Spleen (tissue), 11 donors: ENCODE data around the gene ZXDC. TPM values are rescaled to one million over a fixed set of nuclear protein-coding genes. Genes with fewer than 3 reads are reported as not detected.

Experiments used
- DNase-seq: peaks from one replicate; pipeline ENCODE4 v3.0.0-alpha.2; 2020
- H3K27ac ChIP-seq, 8 donors: fragments of 200-600 bp; sonication (generic) in 7 of 8; 1 replicate in 4 of 8; 2 replicates in 4 of 8; pipeline versions ENCODE4 v1.5.0 to v1.8.0; 2016 to 2021; ENCODE audit warnings: inconsistent platforms in 4 of 8, mild to moderate bottlenecking in 4 of 8, moderate library complexity in 1 of 8
- H3K27me3 ChIP-seq, 7 donors: fragments of 200-600 bp; sonication (generic) in 6 of 7; replicated peaks in 1 of 7; 1 replicate in 4 of 7; 2 replicates in 3 of 7; pipeline versions ENCODE4 v1.5.0 to v1.8.0; 2016 to 2021; ENCODE audit warnings: inconsistent platforms in 3 of 7, mild to moderate bottlenecking in 1 of 7
- H3K36me3 ChIP-seq, 6 donors: fragments of 200-600 bp; sonication (generic) in 5 of 6; 1 replicate in 4 of 6; 2 replicates in 2 of 6; pipeline versions ENCODE4 v1.5.0 to v1.8.0; 2016 to 2021; ENCODE audit warnings: inconsistent platforms in 2 of 6
- H3K4me1 ChIP-seq, 6 donors: fragments of 200-600 bp; sonication (generic) in 5 of 6; 1 replicate in 3 of 6; 2 replicates in 3 of 6; pipeline versions ENCODE4 v1.5.0 to v1.8.0; 2016 to 2021; ENCODE audit warnings: inconsistent platforms in 3 of 6
- H3K4me3 ChIP-seq, 8 donors: fragments of 200-600 bp; sonication (generic) in 7 of 8; 1 replicate in 4 of 8; 2 replicates in 4 of 8; pipeline versions ENCODE4 v1.5.0 to v1.8.0; 2016 to 2021; ENCODE audit warnings: inconsistent platforms in 4 of 8, mild to moderate bottlenecking in 4 of 8, moderate library complexity in 2 of 8
- H3K9me3 ChIP-seq, 8 donors: fragments of 200-600 bp; sonication (generic) in 7 of 8; 1 replicate in 4 of 8; 2 replicates in 4 of 8; pipeline versions ENCODE4 v1.5.0 to v1.8.0; 2016 to 2021; ENCODE audit warnings: inconsistent platforms in 4 of 8
- POLR2A ChIP-seq, 3 donors: fragments of 450-650 bp; IDR thresholded peaks; one replicate each; pipeline ENCODE4 v1.5.1; 2017; ENCODE audit warnings: antibody characterized with exemption in 3 of 3, mild to moderate bottlenecking in 1 of 3
- POLR2AphosphoS5 ChIP-seq, 3 donors: sonication (generic); formaldehyde crosslinking; IDR thresholded peaks; one replicate each; pipeline ENCODE4 v1.5.1; 2017; ENCODE audit warnings: antibody characterized with exemption in 3 of 3
- WGBS, 5 donors: extraction: QIAGEN DNeasy Blood & Tissue Kit in 3 of 5; methylation state at CpG; one replicate each; pipeline versions ENCODE4 v1.1.5 to v1.1.7; 2013 to 2018; 5-methylcytosine and 5-hydroxymethylcytosine counted together
- intact Hi-C: fragments of 100-400 bp; cut with DNase I; formaldehyde crosslinking; loops from one replicate; pipeline ENCODE4 v1.15.0; 2023; ENCODE audit warnings: low total_unique reads
- polyA plus RNA-seq, 3 donors: library from polyadenylated mRNA; stranded (reverse); fragments of 200-250 nt; gene quantifications; one replicate each; pipeline ENCODE4 v1.2.1, GENCODE V29; 2013
- total RNA-seq, 7 donors: library from RNA; depleted of rRNA in 3 of 7; stranded (reverse); fragments of >200 nt in 3 of 7; fragmentation: NEBNext Ultra II Directional in 4 of 7; extraction: Animal tissue kit (Norgen Biotek cat#: 25700) in 4 of 7; gene quantifications; one replicate each; pipeline versions ENCODE4 v1.1.0 to v1.2.1, GENCODE V29; 2016 to 2021
- TF ChIP-seq, protein P1 (sequence below), 11 experiments: fragments of 200-600 bp in 7 of 11; fragments of 450-650 bp in 4 of 11; sonication (generic) in 4 of 11; IDR thresholded peaks in 8 of 11; conservative IDR thresholded peaks in 3 of 11; 1 replicate in 7 of 11; 2 replicates in 4 of 11; pipeline versions ENCODE4 v1.4.0 to v1.8.0; 2016 to 2021; ENCODE audit warnings: antibody characterized with exemption in 11 of 11, inconsistent platforms in 4 of 11, mild to moderate bottlenecking in 1 of 11
- donor health status: healthy with polysubstance abuse.
- donor health status: DM: no; HTN: no; CAD: no; lungs with moderate emphysema.
- donor health status: DM: no; HTN: no; CAD: no.
- donor health status: Bipolar disorder and iron deficiency.
- donor health status: healthy.
- donor health status: DM: no; HTN: no; CAD: no.
- donor health status: DM: yes; HTN: yes; CAD: no.

Gene ZXDC
- total and polyA plus RNA-seq, 10 donors = 7.5 to 75.3 (median 48.1) TPM

DNA sequence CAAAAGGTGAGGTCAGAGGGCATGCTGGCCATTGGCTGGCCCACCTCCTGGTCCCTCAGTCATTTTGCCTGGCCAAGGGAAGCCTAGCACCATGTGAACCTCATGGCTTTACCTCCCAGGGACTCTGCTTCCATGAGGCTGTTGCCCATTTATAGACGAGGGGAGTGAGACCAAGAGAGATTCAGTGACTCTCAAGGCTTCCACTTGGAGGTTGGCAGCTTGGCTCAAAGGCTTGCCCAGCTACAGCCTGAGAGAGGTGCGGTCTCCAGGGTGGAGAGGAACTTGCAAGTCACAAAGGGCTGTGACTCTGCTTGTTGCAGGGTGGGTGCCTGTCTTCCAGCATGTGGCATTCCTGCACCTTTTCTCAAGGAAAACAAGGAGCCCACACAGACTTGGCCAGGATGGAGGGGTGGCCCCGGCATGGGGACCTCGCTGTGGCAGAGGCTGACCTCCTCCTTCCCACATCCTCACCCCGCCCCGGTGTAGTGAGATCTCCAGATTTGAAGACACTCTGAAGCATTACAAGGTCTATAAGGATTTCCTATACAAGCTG lies 56.5 kb downstream of the ZXDC start:
- Histone ChIP-seq H3K4me3 (no peak overlapping the region), H3K27ac (no peak overlapping the region), H3K36me3 (peaks cover 0 to 4% (median 0%) of the 10 kb centered on the region in 6 donors), H3K27me3 (peaks cover 0 to 50% (median 16%) of the 10 kb centered on the region in 7 donors), H3K9me3 (no peaks in the 10 kb centered on the region), H3K4me1 (no peaks in the 10 kb centered on the region)
- intact Hi-C loops = no loop called here
- TF ChIP-seq, protein P1, sequence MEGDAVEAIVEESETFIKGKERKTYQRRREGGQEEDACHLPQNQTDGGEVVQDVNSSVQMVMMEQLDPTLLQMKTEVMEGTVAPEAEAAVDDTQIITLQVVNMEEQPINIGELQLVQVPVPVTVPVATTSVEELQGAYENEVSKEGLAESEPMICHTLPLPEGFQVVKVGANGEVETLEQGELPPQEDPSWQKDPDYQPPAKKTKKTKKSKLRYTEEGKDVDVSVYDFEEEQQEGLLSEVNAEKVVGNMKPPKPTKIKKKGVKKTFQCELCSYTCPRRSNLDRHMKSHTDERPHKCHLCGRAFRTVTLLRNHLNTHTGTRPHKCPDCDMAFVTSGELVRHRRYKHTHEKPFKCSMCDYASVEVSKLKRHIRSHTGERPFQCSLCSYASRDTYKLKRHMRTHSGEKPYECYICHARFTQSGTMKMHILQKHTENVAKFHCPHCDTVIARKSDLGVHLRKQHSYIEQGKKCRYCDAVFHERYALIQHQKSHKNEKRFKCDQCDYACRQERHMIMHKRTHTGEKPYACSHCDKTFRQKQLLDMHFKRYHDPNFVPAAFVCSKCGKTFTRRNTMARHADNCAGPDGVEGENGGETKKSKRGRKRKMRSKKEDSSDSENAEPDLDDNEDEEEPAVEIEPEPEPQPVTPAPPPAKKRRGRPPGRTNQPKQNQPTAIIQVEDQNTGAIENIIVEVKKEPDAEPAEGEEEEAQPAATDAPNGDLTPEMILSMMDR (IDR thresholded peaks at IDR 0.05 in 8 of 11, conservative IDR thresholded peaks at IDR 0.05 in 3 of 11) = no peak
- no peak for TF ChIP-seq POLR2A (IDR thresholded peaks at IDR 0.05)
- no peak for TF ChIP-seq POLR2AphosphoS5 (IDR thresholded peaks at IDR 0.05)
- WGBS, 5 donors = 61 to 81% (median 69%) methylated on average over 6 of the region's 6 CpGs
- DNase-seq = peak; percentile 63

DNA sequence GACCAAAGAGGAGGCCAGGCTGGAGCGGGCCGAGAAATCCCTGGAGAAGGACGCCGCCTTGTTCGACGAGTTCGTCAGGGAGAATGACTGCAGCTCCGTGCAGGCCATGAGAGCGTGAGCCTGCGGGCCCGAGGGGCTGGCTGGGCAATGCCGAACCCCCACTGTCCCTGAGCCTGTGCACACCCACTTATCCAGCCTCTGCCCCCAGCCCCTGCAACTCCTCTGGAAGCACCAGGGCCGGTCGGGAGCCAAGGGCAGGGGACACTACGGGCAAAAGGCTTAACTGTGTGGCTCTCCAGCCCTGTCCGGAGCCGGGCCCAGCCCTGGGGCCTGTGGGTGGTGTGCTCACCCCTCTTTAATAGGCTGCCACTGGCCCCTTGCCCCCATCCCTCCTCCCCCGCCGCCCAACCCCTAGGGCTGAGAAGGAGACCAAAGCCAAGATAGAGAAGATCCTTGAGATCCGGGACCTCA lies 57.0 kb downstream of the ZXDC start:
- no peak overlapping the region for H3K27ac ChIP-seq
- WGBS, 5 donors = 86 to 91% (median 89%) methylated on average over 14 to 20 of the region's 20 CpGs
- no peak overlapping the region for H3K4me3 ChIP-seq
- no peaks in the 10 kb centered on the region for H3K9me3 ChIP-seq
- H3K36me3 ChIP-seq = no peaks in the 10 kb centered on the region
- peaks cover 0 to 55% (median 16%) of the 10 kb centered on the region in 7 donors for H3K27me3 ChIP-seq
- no peaks in the 10 kb centered on the region for H3K4me1 ChIP-seq
- intact Hi-C loops = no loop called here
- DNase-seq = peak; percentile 66
- TF ChIP-seq, protein P1 (IDR thresholded peaks at IDR 0.05 in 8 of 11, conservative IDR thresholded peaks at IDR 0.05 in 3 of 11) = no peak
- TF ChIP-seq POLR2A (IDR thresholded peaks at IDR 0.05) (no peak), POLR2AphosphoS5 (IDR thresholded peaks at IDR 0.05) (no peak)

DNA sequence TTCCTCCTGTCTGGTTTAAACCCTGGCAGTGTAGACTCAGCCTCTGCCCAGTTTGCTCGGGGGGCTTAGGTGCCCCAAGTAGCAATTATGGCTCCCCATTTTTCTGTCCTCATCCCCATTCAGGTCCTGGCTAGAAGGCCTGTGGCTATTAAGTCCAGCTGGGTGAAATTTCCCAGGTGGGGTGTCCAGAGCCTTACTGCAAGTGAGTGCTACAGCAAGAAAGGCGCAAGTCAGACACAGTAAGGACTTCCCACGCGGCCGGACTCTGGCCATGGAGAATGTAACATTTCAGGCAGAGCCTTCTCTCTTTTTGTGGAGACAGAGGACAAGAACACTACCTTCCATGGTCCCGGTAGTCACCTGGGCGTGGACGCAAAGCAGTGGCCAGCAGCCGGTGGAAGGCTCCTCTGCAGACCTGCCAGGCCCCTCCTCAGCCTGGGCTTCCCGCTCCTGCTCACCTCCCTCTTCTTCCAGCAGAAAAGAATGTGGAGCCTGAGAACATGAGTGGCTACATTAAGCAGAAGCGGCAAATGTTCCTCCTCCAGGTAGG lies 57.6 kb downstream of the ZXDC start:
- H3K27me3 ChIP-seq = peaks cover 0 to 62% (median 22%) of the 10 kb centered on the region in 7 donors
- TF ChIP-seq, protein P1 (IDR thresholded peaks at IDR 0.05 in 8 of 11, conservative IDR thresholded peaks at IDR 0.05 in 3 of 11) = no peak
- H3K9me3 ChIP-seq = no peaks in the 10 kb centered on the region
- intact Hi-C loops = no loop called here
- H3K27ac ChIP-seq = no peak overlapping the region
- 81 to 92% (median 86%) methylated on average over 11 of the region's 11 CpGs for WGBS, 5 donors
- H3K36me3 ChIP-seq = no peaks in the 10 kb centered on the region
- no peak overlapping the region for H3K4me3 ChIP-seq
- peak; percentile 48 for DNase-seq
- H3K4me1 ChIP-seq = no peaks in the 10 kb centered on the region

DNA sequence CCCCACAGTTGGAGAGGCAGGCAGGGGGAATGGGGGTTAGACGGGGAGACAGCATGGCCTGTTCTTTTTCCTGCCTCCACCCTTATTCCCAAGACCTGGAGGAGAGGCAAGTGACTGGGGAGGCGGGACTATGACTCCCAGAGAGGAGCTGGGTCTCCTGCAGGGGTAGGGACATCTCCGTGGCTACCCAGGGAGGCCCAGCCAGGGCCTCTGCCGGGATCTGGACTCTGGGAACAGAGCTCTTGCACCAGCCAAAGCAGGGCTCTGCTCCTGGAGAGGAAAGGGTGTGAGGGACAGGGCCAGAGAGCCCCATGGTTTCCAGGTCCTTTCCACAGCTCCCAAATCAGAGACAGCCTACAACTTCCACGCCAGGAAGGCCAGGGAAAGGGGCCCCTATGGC lies 58.2 kb downstream of the ZXDC start:
- 48 to 80% (median 65%) methylated on average over 3 to 5 of the region's 5 CpGs for WGBS, 5 donors
- H3K27me3 ChIP-seq = peaks cover 0 to 67% (median 22%) of the 10 kb centered on the region in 7 donors
- DNase-seq = no peak

More for the DNA sequence above, 58.2 kb downstream of the ZXDC start:
- TF ChIP-seq, protein P1 (IDR thresholded peaks at IDR 0.05 in 8 of 11, conservative IDR thresholded peaks at IDR 0.05 in 3 of 11) = no peak
- TF ChIP-seq POLR2A (IDR thresholded peaks at IDR 0.05) = no peak
- TF ChIP-seq POLR2AphosphoS5 (IDR thresholded peaks at IDR 0.05) = no peak
- Histone ChIP-seq H3K36me3 (no peaks in the 10 kb centered on the region), H3K4me1 (no peaks in the 10 kb centered on the region), H3K27ac (no peak overlapping the region), H3K9me3 (no peaks in the 10 kb centered on the region), H3K4me3 (no peak overlapping the region)
- intact Hi-C loops = no loop called here
